ENCODE measurements around the gene TYMP. TPM values are rescaled to one million over a fixed set of nuclear protein-coding genes. Genes with fewer than 3 reads are reported as not detected.
A peak's percentile ranks its signal among the peaks of the same experiment; 100 is the strongest.

TYMP gene
- total RNA-seq, 1 experiment from 2014 or later: 41.0 TPM

DNA sequence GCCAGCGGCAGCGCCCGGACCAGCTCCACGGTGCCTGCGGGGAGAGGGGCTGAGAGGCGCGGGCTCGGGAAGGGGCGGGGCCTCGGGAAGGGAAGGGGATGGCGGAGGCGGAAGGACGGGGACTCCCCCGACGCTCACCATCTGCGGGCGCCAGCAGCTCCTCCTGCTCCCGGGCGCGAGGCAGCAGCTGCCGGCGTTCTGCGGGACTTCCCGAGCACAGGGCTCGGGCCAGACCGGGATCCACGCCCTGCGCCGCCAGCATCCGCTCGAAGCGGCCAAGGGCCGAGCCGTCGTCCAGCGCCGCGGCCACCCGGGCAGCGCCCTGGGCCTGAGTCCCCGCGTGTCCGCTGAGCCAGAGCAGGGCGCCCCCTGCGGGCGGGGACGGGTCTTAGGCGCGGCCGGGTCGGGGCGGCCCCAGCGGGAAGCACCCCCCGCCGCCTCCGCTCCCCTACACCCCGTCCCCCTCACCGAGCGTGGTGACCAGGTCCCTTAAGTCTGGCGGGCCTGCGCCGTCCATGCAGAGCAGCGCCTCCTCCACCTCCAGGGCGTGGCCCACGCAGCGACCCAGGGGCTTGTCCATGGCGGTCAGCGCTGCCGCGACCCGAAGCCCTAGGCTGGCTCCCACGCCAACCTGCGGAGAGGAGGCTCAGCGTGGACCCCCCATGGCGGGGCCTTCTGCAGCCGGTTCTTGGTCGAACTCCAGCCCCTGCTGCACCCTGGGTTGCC lies 3.5 kb downstream of the TYMP start:
- ChIA-PET CTCF (interaction anchor here (0.6 to 2.6 kb wide), 21 partner anchors 9 to 166 kb away, joined by 3 to 17 read pairs (median 4); partner anchors contain the start of gene SYCE3), POLR2A (interaction anchor here (0.7 to 7.1 kb wide), 22 partner anchors 12 to 285 kb away, joined by 3 to 170 read pairs (median 6); partner anchors contain the start of genes ARSA, CHKB, KLHDC7B and LMF2)
- Mint-ChIP-seq H3K4me1 (ENCODE audit: insufficient read depth, unreplicated experiment) (peaks cover 20% of the 10 kb centered on the region), H3K4me3 (ENCODE audit: unreplicated experiment) (peak overlapping the region; percentile 85), H3K27me3 (ENCODE audit: insufficient read depth, unreplicated experiment) (no peaks in the 10 kb centered on the region), H3K36me3 (ENCODE audit: insufficient read depth, unreplicated experiment) (peaks cover 61% of the 10 kb centered on the region), H3K27ac (ENCODE audit: low read depth, unreplicated experiment) (peak overlapping the region; percentile 71), H3K9me3 (ENCODE audit: unreplicated experiment) (no peaks in the 10 kb centered on the region)
- no TSS peak for BruUV-seq (replicated peaks)
- intact Hi-C loops (cut with micrococcal nuclease): loop anchor here (1.0 to 5.0 kb wide), 2 partner anchors 36 to 56 kb away; partner anchors contain the start of genes CHKB and SYCE3
- DNase-seq (ENCODE audit: unreplicated experiment): peak; percentile 73
- TF ChIP-seq, protein P1, sequence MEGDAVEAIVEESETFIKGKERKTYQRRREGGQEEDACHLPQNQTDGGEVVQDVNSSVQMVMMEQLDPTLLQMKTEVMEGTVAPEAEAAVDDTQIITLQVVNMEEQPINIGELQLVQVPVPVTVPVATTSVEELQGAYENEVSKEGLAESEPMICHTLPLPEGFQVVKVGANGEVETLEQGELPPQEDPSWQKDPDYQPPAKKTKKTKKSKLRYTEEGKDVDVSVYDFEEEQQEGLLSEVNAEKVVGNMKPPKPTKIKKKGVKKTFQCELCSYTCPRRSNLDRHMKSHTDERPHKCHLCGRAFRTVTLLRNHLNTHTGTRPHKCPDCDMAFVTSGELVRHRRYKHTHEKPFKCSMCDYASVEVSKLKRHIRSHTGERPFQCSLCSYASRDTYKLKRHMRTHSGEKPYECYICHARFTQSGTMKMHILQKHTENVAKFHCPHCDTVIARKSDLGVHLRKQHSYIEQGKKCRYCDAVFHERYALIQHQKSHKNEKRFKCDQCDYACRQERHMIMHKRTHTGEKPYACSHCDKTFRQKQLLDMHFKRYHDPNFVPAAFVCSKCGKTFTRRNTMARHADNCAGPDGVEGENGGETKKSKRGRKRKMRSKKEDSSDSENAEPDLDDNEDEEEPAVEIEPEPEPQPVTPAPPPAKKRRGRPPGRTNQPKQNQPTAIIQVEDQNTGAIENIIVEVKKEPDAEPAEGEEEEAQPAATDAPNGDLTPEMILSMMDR (IDR thresholded peaks at IDR 0.05; ENCODE audit: unreplicated experiment): peak; percentile 38

DNA sequence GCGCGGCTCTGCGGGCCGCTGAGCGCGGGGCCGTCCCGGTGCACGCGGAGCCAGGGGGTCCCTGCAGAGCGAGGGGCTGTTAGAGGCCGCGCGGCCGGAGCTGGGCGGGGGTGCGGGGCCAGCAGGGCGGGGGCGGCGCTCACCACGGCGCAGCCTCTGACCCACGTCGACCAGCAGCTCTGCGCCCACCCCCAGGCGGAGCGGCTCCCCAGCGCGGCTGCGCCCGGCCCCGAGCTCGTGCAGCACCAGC lies 4.0 kb downstream of the TYMP start:
- CTCF ChIA-PET: interaction anchor here (0.6 to 2.6 kb wide), 22 partner anchors 9 to 165 kb away, joined by 3 to 17 read pairs (median 4); partner anchors contain the start of gene SYCE3
- Mint-ChIP-seq H3K27ac (ENCODE audit: low read depth, unreplicated experiment) (peak overlapping the region; percentile 23), H3K4me3 (ENCODE audit: unreplicated experiment) (peak overlapping the region; percentile 85), H3K36me3 (ENCODE audit: insufficient read depth, unreplicated experiment) (peaks cover 60% of the 10 kb centered on the region), H3K4me1 (ENCODE audit: insufficient read depth, unreplicated experiment) (peaks cover 20% of the 10 kb centered on the region), H3K9me3 (ENCODE audit: unreplicated experiment) (no peaks in the 10 kb centered on the region), H3K27me3 (ENCODE audit: insufficient read depth, unreplicated experiment) (no peaks in the 10 kb centered on the region)
- POLR2A ChIA-PET: interaction anchor here (0.7 to 7.1 kb wide), 24 partner anchors 11 to 285 kb away, joined by 3 to 170 read pairs (median 6); partner anchors contain the start of genes ARSA, CHKB, KLHDC7B and LMF2
- BruUV-seq (replicated peaks): no TSS peak
- intact Hi-C loops (cut with micrococcal nuclease): loop anchor here (1.0 to 5.0 kb wide), 2 partner anchors 37 to 57 kb away; partner anchors contain the start of genes CHKB and SYCE3
- TF ChIP-seq, protein P1 (IDR thresholded peaks at IDR 0.05; ENCODE audit: unreplicated experiment): no peak
- DNase-seq (ENCODE audit: unreplicated experiment): no peak

DNA sequence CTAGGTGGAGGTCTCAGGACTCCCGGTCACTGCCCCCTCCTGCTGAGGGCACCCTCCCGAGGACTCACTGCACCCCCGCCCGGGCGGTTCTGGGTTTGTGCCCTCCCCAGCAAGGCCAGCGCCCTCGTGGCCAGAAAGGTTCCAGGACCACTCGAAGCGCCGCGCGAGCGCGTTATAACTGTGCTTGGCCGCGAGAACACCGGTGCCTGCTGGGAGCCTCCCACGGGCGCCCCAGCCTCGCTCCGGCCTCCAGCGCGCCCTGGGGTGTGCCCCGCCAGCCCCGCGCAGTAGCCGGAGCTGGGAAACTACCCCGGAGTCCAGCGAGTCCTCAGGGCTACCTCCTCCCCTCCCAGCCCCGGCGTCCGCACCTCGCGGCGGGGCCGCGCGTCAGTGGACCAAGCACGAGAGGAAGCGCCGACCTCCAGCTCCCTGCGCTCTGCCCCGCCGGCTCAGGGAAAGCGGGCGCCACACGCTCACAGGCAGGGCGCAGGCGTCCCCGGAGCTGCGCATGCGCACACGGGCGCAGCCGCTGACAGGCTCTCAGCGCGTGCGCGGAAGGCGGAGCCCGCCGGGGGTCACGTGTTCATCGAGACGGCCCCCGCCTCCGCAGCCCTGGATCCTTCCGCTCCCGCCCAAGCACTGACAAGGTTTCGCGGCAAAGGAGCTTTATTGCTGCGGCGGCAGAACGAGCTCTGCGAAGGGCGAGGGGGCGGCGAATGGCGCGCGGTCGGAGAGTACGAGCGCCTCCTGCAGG lies 4.5 kb downstream of the TYMP start, which contains the start of gene SCO2:
Gene SCO2 (minus strand): TSS at position 495 of the 754 bp plus-strand sequence. CDS start 1,187 bp downstream, outside the sequence.
- Mint-ChIP-seq H3K4me1 (ENCODE audit: insufficient read depth, unreplicated experiment) (peaks cover 20% of the 10 kb centered on the region), H3K27ac (ENCODE audit: low read depth, unreplicated experiment) (peak within 1 kb of the TSS; percentile 88), H3K36me3 (ENCODE audit: insufficient read depth, unreplicated experiment) (peaks cover 60% of the 10 kb centered on the region), H3K4me3 (ENCODE audit: unreplicated experiment) (peak within 1 kb of the TSS; percentile 85), H3K27me3 (ENCODE audit: insufficient read depth, unreplicated experiment) (no peaks in the 10 kb centered on the region), H3K9me3 (ENCODE audit: unreplicated experiment) (no peaks in the 10 kb centered on the region)
- ChIA-PET POLR2A (interaction anchor here (0.6 to 7.1 kb wide), 28 partner anchors 11 to 284 kb away, joined by 3 to 170 read pairs (median 5); partner anchors contain the start of genes ARSA, CHKB, KLHDC7B and LMF2), CTCF (interaction anchor here (0.5 to 2.6 kb wide), 23 partner anchors 11 to 667 kb away, joined by 3 to 17 read pairs (median 4); partner anchors contain the start of gene SYCE3)
- BruUV-seq (replicated peaks): no TSS peak
- TF ChIP-seq, protein P1 (IDR thresholded peaks at IDR 0.05; ENCODE audit: unreplicated experiment): peak; percentile 49
- intact Hi-C loops (cut with micrococcal nuclease): loop anchor here (5.0 kb wide), 1 partner anchor 57 kb away; the partner anchor contains the start of gene CHKB
- peak; percentile 96 for DNase-seq (ENCODE audit: unreplicated experiment)
